ENCODE measurements around the gene SMAD4. TPM values are rescaled to one million over a fixed set of nuclear protein-coding genes. Genes with fewer than 3 reads are reported as not detected.

The SMAD4 gene
- total and polyA plus RNA-seq, 2 of the 8 experiments (the other 6 are each of a cell fraction or from before 2014, with no cell fraction given): 86.5 to 139 TPM

GRCh38 chr18:51011709-51012108, 18.3 kb upstream of the SMAD4 start:
- no peak overlapping the region for H3K9ac ChIP-seq (replicated peaks in 1 of 4; ENCODE audit: extremely low read depth in 1 of 4, low read depth in 3 of 4, low read length in 3 of 4)
- no peaks in the 10 kb centered on the region for H3K9me3 ChIP-seq (ENCODE audit: insufficient read depth in 2 of 2, low read depth in 1 of 2, low read length in 1 of 2)
- no peak overlapping the region for H2BK12ac ChIP-seq (ENCODE audit: low read depth, low read length)
- ChIA-PET CTCF (ENCODE audit: partially characterized antibody) (no interaction called here), POLR2A (ENCODE audit: partially characterized antibody) (no interaction called here)
- H3K27ac ChIP-seq (ENCODE audit: low read depth, low read length): no peak overlapping the region
- H2AK5ac ChIP-seq (ENCODE audit: low read depth, low read length): no peak overlapping the region
- WGBS, 2 experiments (ENCODE audit: extremely low coverage in 1 of 2, insufficient coverage in 1 of 2, insufficient read length in 1 of 2, insufficient replicate concordance in 2 of 2, low coverage in 1 of 2, low lambda C conversion rate in 2 of 2, missing lambda C conversion rate in 1 of 2): 87% methylated on average over 3 of the region's 3 CpGs; no CpG with 5 or more reads in 1 of the 2 experiments
- no peak overlapping the region for H3K23ac ChIP-seq (ENCODE audit: insufficient read length)
- no peaks in the 10 kb centered on the region for H3K79me2 ChIP-seq (ENCODE audit: control insufficient read depth in 1 of 2, insufficient read depth in 2 of 2, low read length in 2 of 2)
- FAIRE-seq (no peak), DNase-seq (ENCODE audit: low read depth in 1 of 2, low spot score in 2 of 2) (no peak)
- no peaks in the 10 kb centered on the region for H3K27me3 ChIP-seq (replicated peaks in 1 of 4; ENCODE audit: control insufficient read depth in 3 of 4, extremely low read depth in 1 of 4, insufficient read depth in 3 of 4, low read length in 3 of 4)
- H3K4ac ChIP-seq (replicated peaks; ENCODE audit: insufficient read length, low read depth, low read length): no peak overlapping the region
- H4K8ac ChIP-seq (ENCODE audit: extremely low read depth, insufficient read depth, low read length): no peak overlapping the region
- H3K14ac ChIP-seq (ENCODE audit: insufficient read length): no peak overlapping the region
- H2BK20ac ChIP-seq (ENCODE audit: low read length): no peak overlapping the region
- no peak overlapping the region for H4K5ac ChIP-seq (ENCODE audit: insufficient read length, low read depth, low read length)
- no peak overlapping the region for H4K91ac ChIP-seq (replicated peaks; ENCODE audit: insufficient read length, low read length)
- H3K23me2 ChIP-seq (ENCODE audit: low read depth, low read length): no peaks in the 10 kb centered on the region; the same call in 1 of the 2 replicates
- no peak overlapping the region for H3K18ac ChIP-seq (ENCODE audit: extremely low read depth, low read length)
- peaks cover 0 to 12% (median 2%) of the 10 kb centered on the region in 4 experiments; a peak in 4 of 7 replicates for H3K4me1 ChIP-seq (replicated peaks in 1 of 4; ENCODE audit: control insufficient read depth in 3 of 4, insufficient read depth in 4 of 4, low read length in 3 of 4)
- H2BK15ac ChIP-seq (ENCODE audit: low read length): no peak overlapping the region
- no peak overlapping the region for H2BK5ac ChIP-seq (ENCODE audit: low read depth, low read length)
- no peak overlapping the region for H3K4me3 ChIP-seq (ENCODE audit: extremely low read depth in 1 of 4, insufficient read depth in 2 of 4, low read depth in 3 of 4, low read length in 4 of 4)
- TF ChIP-seq CBX8 (IDR thresholded peaks at IDR 0.05; ENCODE audit: borderline replicate concordance, low read depth, low read length) (no peak), FOSL1 (IDR thresholded peaks at IDR 0.05; ENCODE audit: insufficient read depth, low read depth, low read length) (no peak)
- H4K20me1 ChIP-seq (replicated peaks in 1 of 2; ENCODE audit: control insufficient read depth in 1 of 2, insufficient read depth in 2 of 2, low read length in 2 of 2): no peaks in the 10 kb centered on the region
- H2BK120ac ChIP-seq (replicated peaks; ENCODE audit: low read depth, low read length): no peak overlapping the region
- H3K79me1 ChIP-seq (ENCODE audit: low read depth, low read length): no peaks in the 10 kb centered on the region
- H3K4me2 ChIP-seq (ENCODE audit: insufficient read depth in 1 of 2, low read depth in 2 of 2, low read length in 2 of 2): no peak overlapping the region
- no peaks in the 10 kb centered on the region for H3K36me3 ChIP-seq (ENCODE audit: control insufficient read depth in 2 of 4, insufficient read depth in 4 of 4, low read length in 3 of 4)
- no peak overlapping the region for H3K56ac ChIP-seq (replicated peaks; ENCODE audit: insufficient read length, low read depth, low read length)
- H2AFZ ChIP-seq (ENCODE audit: low read length): no peak overlapping the region

Measured in H1 (cell line).